HFFc6 (cell line): ENCODE data around the gene SHISA6. TPM values are rescaled to one million over a fixed set of nuclear protein-coding genes. Genes with fewer than 3 reads are reported as not detected.

ENCODE experiments used
- DNase-seq: peaks from one replicate; pipeline ENCODE4 v3.0.0-alpha.2; 2018
- H3K27ac Mint-ChIP-seq: 2 replicates; pipeline ENCODE4 v1.8.0; 2020; ENCODE audit warnings: mild to moderate bottlenecking, mixed read lengths
- H3K27me3 Mint-ChIP-seq: 2 replicates; pipeline ENCODE4 v1.8.0; 2021; ENCODE audit warnings: mild to moderate bottlenecking, moderate library complexity, mixed read lengths; ENCODE audit not compliant: insufficient read depth
- H3K36me3 Mint-ChIP-seq: 2 replicates; pipeline ENCODE4 v1.8.0; 2021; ENCODE audit warnings: low read depth, mixed read lengths
- H3K4me1 Mint-ChIP-seq: 2 replicates; pipeline ENCODE4 v1.8.0; 2020; ENCODE audit warnings: low read depth, mixed read lengths
- H3K4me3 Mint-ChIP-seq: 2 replicates; pipeline ENCODE4 v1.8.0; 2020; ENCODE audit warnings: mild to moderate bottlenecking, moderate library complexity, mixed read lengths
- H3K9me3 Mint-ChIP-seq: 2 replicates; pipeline ENCODE4 v1.8.0; 2020; ENCODE audit warnings: mild to moderate bottlenecking, mixed read lengths
- CTCF ChIP-seq: fragments of 200-600 bp; sonication (generic); IDR thresholded peaks from 2 replicates; pipeline ENCODE4 v1.5.0; 2021; ENCODE audit warnings: antibody characterized with exemption, mild to moderate bottlenecking
- total RNA-seq, 6 experiments: library from RNA; stranded (reverse); fragmentation: NEBNext Ultra II Directional; extraction: Animal tissue kit (Norgen Biotek cat#: 25700); gene quantifications; 2 replicates in 1 of 6; 3 replicates in 5 of 6; pipeline ENCODE4 v1.2.3, GENCODE V29; 2021

The SHISA6 gene
- total RNA-seq, 6 experiments from 2014 or later: not detected

GRCh38 chr17:11245187-11245586, 4.2 kb downstream of the SHISA6 start:
- Mint-ChIP-seq H3K4me3 (no peak overlapping the region), H3K4me1 (no peaks in the 10 kb centered on the region), H3K27ac (no peak overlapping the region)

GRCh38 chr17:11245791-11246190, 4.8 kb downstream of the SHISA6 start:
- TF ChIP-seq CTCF: no peak
- no peak for DNase-seq
- Mint-ChIP-seq H3K36me3 (peaks cover 20% of the 10 kb centered on the region), H3K27ac (no peak overlapping the region), H3K4me3 (no peak overlapping the region), H3K27me3 (no peaks in the 10 kb centered on the region; the same call in 1 of the 2 replicates), H3K4me1 (no peaks in the 10 kb centered on the region), H3K9me3 (peaks cover 80% of the 10 kb centered on the region)

More at GRCh38 chr17:11245187-11245586, 4.2 kb downstream of the SHISA6 start:
- no peak for TF ChIP-seq CTCF
- Mint-ChIP-seq H3K36me3 (peaks cover 19% of the 10 kb centered on the region), H3K27me3 (no peaks in the 10 kb centered on the region; the same call in 1 of the 2 replicates), H3K9me3 (peaks cover 74% of the 10 kb centered on the region)
- DNase-seq: no peak

GRCh38 chr17:11250161-11250560, 9.1 kb downstream of the SHISA6 start:
- H3K36me3 Mint-ChIP-seq: peaks cover 24% of the 10 kb centered on the region
- H3K4me3 Mint-ChIP-seq: no peak overlapping the region
- H3K27ac Mint-ChIP-seq: no peak overlapping the region
- DNase-seq: no peak
- H3K27me3 Mint-ChIP-seq: no peaks in the 10 kb centered on the region; the same call in 1 of the 2 replicates
- H3K9me3 Mint-ChIP-seq: peaks cover 85% of the 10 kb centered on the region
- no peak for TF ChIP-seq CTCF
- H3K4me1 Mint-ChIP-seq: no peaks in the 10 kb centered on the region

GRCh38 chr17:11251561-11252107, 10.6 kb downstream of the SHISA6 start:
- Mint-ChIP-seq H3K4me3 (no peak overlapping the region), H3K9me3 (peaks cover 81% of the 10 kb centered on the region), H3K27ac (no peak overlapping the region), H3K36me3 (peaks cover 24% of the 10 kb centered on the region), H3K4me1 (no peaks in the 10 kb centered on the region), H3K27me3 (no peaks in the 10 kb centered on the region; the same call in 1 of the 2 replicates)
- no peak for DNase-seq
- no peak for TF ChIP-seq CTCF

- peaks cover 81% of the 10 kb centered on the region for H3K9me3 Mint-ChIP-seq
These were observed 11.1 kb downstream of the SHISA6 start for GRCh38 chr17:11252146-11252545.

More at GRCh38 chr17:11252146-11252545, 11.1 kb downstream of the SHISA6 start:
- Mint-ChIP-seq H3K27me3 (no peaks in the 10 kb centered on the region; the same call in 1 of the 2 replicates), H3K36me3 (peaks cover 21% of the 10 kb centered on the region), H3K27ac (no peak overlapping the region), H3K4me3 (no peak overlapping the region), H3K4me1 (no peaks in the 10 kb centered on the region)
- TF ChIP-seq CTCF: no peak
- DNase-seq: no peak
